GM19324 (cell line): ENCODE data around the gene CHAF1B.
"Not testable (repeated sequence)": the region's sequence is repeated elsewhere in the genome, so short reads cannot be mapped to it uniquely, and the experiment has no call there.

Experiments
- ATAC-seq: cut with Tn5 transposase; IDR thresholded peaks from one replicate; pipeline ENCODE4 v1.9.1; 2021; ENCODE audit warnings: mild to moderate bottlenecking, moderate library complexity; ENCODE audit not compliant: unreplicated experiment, low FRiP score

Gene CHAF1B

GRCh38 chr21:36385233-36386030 is at the start of gene CHAF1B:
TSS of gene CHAF1B (plus strand) at chr21:36385392. CDS start at chr21:36386137, 745 bp downstream.
- peak; percentile 75 for ATAC-seq

GRCh38 chr21:36337099-36337509 is 48.1 kb upstream of the CHAF1B start:
- ATAC-seq = no peak

- ATAC-seq = no peak
These were observed 46.2 kb upstream of the CHAF1B start for GRCh38 chr21:36338975-36339374.

DNA sequence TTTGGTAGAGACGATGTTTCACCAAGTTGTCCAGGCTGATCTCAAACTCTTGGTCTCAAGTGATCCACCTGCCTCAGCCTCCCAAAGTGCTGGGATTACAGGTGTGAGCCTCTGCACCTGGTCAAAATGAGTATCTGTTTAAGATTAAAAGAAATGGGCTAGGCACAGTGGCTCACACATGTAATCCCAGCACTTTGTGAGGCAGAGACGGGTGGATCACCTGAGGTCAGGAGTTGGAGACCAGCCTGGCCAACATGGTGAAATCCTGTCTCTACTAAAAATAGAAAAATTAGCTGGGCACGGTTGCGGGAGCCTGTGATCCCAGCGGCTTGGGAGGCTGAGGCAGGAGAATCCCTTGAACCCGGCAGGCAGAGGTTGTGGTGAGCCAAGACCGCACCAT is 42.6 kb upstream of the CHAF1B start:
- not testable (repeated sequence) for ATAC-seq

- ATAC-seq = no peak
These were observed 40.3 kb upstream of the CHAF1B start for GRCh38 chr21:36344931-36345330.

GRCh38 chr21:36347278-36347961 is 37.8 kb upstream of the CHAF1B start:
- no peak for ATAC-seq

GRCh38 chr21:36347962-36348328 is 37.2 kb upstream of the CHAF1B start:
- ATAC-seq = no peak

- no peak for ATAC-seq
These were observed 35.9 kb upstream of the CHAF1B start for GRCh38 chr21:36349315-36349714.

DNA sequence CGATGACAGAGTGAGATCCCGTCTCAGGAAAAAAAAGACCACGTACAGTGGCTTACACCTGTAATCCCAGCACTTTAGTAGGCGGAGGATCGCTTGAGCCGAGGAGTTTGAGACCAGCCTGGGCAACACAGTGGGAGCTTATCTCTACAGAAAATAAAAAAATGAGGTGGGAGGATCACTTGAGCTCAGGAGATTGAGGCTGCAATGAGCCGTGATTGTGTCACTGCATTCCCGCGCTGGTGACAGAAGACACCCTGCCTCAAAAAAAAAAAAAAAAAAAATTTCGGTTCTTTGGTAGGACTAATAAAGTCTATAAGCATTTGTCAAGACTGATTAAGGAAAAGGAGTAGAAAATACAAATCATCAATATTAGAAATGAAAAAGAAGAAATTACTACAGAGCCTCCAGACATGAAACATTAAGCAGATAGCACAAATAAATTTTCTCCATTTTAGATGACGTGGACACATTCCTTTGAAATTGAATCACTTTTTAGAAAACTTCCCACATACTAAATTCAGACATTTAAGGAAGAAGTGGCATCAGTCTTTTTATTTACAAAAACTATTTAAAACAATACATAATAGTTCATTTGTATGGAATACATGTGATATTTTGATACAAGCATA is 34.8 kb upstream of the CHAF1B start:
- ATAC-seq = no peak

DNA sequence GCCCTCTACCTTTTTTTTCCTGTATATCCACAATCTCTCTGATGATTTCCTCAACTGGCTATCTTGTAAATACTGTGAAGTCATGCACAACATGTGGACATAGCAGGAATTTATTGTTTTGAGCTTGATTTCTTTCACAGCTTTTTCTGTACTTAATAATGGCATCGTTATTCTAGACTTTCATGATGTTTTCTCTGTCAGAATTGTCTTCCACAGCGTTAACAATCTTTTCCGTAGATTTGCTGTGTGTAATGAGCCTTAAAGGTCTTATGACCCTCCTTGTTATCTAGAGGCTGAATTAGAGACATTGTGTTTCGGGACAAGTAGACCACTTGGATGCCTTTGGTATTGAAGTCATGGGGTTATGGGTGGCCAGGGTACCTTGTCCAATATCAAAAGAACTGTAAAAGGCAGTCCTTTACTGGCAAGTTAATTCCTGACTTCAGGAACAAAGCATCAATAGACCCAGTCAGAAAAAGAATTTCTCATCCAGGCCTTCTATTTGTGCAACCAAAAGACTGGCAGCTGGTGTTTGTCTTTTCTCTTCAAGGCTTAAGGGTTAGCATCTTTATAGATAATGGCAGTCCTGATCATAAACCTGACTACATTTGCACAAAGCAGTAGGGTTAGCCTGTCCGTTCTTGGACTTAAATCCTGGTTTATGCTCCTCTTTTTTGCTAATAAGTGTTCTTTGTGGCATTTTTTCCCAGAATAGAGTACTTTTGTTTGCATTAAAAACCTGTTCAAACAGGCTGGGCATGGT is 30.1 kb upstream of the CHAF1B start:
- no peak for ATAC-seq

- ATAC-seq = no peak
These were observed 29.3 kb upstream of the CHAF1B start for GRCh38 chr21:36355868-36356267.

- ATAC-seq = no peak
These were observed 26.0 kb upstream of the CHAF1B start for GRCh38 chr21:36359185-36359584.

- ATAC-seq = no peak
These were observed 16.0 kb upstream of the CHAF1B start for GRCh38 chr21:36369064-36369685.

- no peak for ATAC-seq
These were observed 9.2 kb upstream of the CHAF1B start for GRCh38 chr21:36375994-36376393.

- ATAC-seq = no peak
These were observed 7.8 kb upstream of the CHAF1B start for GRCh38 chr21:36377391-36377842.

DNA sequence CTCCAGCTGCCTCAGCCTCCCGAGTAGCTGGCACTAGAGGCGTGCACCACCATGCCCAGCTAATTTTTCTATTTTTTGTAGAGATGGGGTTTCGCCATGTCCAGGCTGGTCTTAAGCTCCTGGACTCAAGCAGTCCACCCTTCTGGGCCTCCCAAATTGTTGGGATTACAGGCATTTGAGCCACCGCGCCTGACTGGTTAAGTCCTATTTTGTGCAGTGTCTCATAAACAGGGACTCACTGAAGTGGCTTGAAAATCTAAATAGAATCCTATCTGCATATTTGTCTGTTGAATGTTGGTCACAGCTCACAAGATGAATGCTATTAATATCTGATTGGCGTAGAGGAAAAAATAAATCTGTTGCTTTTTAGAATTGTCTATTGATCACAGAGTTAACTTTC is 5.9 kb upstream of the CHAF1B start:
- ATAC-seq = no peak

DNA sequence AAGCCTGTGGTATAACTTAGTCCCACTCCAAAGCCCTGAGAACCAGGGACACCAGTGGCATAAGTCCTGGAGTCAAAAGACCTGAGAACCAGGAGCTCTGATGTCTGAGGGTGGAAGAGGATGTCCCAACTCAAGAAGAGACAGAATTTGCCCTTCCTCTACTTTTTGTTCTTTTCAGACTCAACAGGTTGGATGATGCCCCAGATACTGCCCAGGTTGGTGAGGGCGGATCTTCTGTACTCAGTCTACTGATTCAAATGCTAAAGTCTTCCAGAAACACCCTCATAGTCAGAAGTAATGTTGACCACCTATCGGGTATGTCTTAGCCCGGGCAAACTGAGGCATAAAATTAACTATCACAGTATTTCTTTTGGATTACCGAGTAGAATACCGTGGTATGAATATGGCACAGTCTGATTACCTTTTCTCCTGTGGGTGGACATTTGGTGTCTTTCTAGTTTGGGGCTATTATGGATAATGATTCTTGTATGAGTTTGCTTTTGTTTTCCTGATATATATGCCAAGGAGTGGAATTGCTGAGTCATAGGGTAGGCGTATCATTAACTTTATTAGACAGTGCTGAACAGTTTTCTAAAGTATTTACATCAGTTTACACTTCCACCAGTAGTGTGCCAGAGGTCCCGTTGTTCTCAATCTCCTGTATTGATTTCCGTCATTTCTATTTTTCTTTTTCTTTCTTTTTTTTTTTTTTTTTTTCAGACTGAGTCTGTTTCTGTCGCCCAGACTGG is 3.2 kb upstream of the CHAF1B start:
- no peak for ATAC-seq

DNA sequence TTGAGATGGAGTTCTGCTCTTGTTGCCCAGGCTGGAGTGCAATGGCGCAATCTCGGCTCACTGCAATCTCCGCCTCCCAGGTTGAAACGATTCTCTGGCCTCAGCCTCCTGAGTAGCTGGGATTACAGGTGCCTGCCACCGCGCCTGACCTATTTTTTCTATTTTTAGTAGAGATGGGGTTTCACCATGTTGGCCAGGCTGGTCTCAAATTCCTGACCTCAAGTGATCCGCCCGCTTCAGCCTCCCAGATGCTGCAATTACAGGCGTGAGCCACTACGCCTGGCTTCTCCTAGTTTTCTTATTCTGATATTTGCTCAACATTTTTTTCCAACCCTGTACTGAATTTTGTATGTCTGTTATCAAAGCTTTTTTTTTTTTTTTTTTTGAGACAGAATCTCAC is 2.5 kb upstream of the CHAF1B start:
- ATAC-seq = not testable (repeated sequence)

GRCh38 chr21:36384885-36385232 is 333 bp upstream of the CHAF1B start:
- ATAC-seq = no peak
